ENCODE data around the gene RNF208. TPM values are rescaled to one million over a fixed set of nuclear protein-coding genes. Genes with fewer than 3 reads are reported as not detected.

Gene RNF208
- polyA plus RNA-seq, 1 of the 3 experiments (the other 2 are of a cell fraction) = 2.7 TPM

GRCh38 chr9:137172901-137173795 lies 48.9 kb downstream of the RNF208 start (continued):
- TF ChIP-seq MXI1 (IDR thresholded peaks at IDR 0.05; ENCODE audit: low read depth, low read length) (no peak), TEAD4 (IDR thresholded peaks at IDR 0.05; ENCODE audit: borderline replicate concordance, insufficient read depth) (no peak), CTCF (IDR thresholded peaks at IDR 0.05) (no peak), ZBTB33 (IDR thresholded peaks at IDR 0.05; ENCODE audit: borderline replicate concordance, low read depth) (no peak), USF1 (IDR thresholded peaks at IDR 0.05; ENCODE audit: borderline replicate concordance, low read depth) (no peak)

GRCh38 chr9:137171149-137171900 lies 50.7 kb downstream of the RNF208 start:
- WGBS (ENCODE audit: low lambda C conversion rate) = 84% methylated on average over 6 of the region's 22 CpGs
- POLR2A ChIA-PET = interaction anchor here (1.3 to 1.5 kb wide), 2 partner anchors 17 to 32 kb away, joined by 3 read pairs; partner anchors contain the start of genes ANAPC2, GRIN1 and SSNA1

More at GRCh38 chr9:137171149-137171900, 50.7 kb downstream of the RNF208 start:
- DNase-seq = no peak
- H3K9ac ChIP-seq = no peak overlapping the region
- CTCF ChIA-PET = interaction anchor here (0.8 to 5.0 kb wide), 6 partner anchors 13 to 124 kb away, joined by 3 to 24 read pairs (median 4); partner anchors contain the start of genes ANAPC2, GRIN1, RNF224 and SSNA1
- no peaks in the 10 kb centered on the region for H3F3A ChIP-seq (replicated peaks; ENCODE audit: insufficient read depth)
- H3K36me3 ChIP-seq (replicated peaks in 1 of 2; ENCODE audit: control insufficient read depth in 1 of 2, insufficient read depth in 2 of 2, low read length in 1 of 2) = no peaks in the 10 kb centered on the region
- no peaks in the 10 kb centered on the region for H3K9me2 ChIP-seq
- peaks cover 0 to 23% of the 10 kb centered on the region in 2 experiments; a peak in 1 of 4 replicates for H3K4me1 ChIP-seq (ENCODE audit: control insufficient read depth in 1 of 2, insufficient read depth in 2 of 2, low read depth in 1 of 2, low read length in 1 of 2)
- no peaks in the 10 kb centered on the region for H3K9me3 ChIP-seq
- peaks cover 33% of the 10 kb centered on the region for H3K27me3 ChIP-seq (ENCODE audit: insufficient read depth)
- H3K4me2 ChIP-seq = no peak overlapping the region
- H3K4me3 ChIP-seq (ENCODE audit: low read depth in 2 of 2, low read length in 1 of 2) = no peak overlapping the region
- TF ChIP-seq POLR2AphosphoS5 (IDR thresholded peaks at IDR 0.05; ENCODE audit: low read depth, low read length) = no peak
- no peak for TF ChIP-seq RCOR1 (IDR thresholded peaks at IDR 0.05; ENCODE audit: low read length)
- no peak for TF ChIP-seq USF2 (IDR thresholded peaks at IDR 0.05; ENCODE audit: borderline replicate concordance, low read depth, low read length)
- TF ChIP-seq JUND (IDR thresholded peaks at IDR 0.05) = no peak
- no peak for TF ChIP-seq MXI1 (IDR thresholded peaks at IDR 0.05; ENCODE audit: low read depth, low read length)
- TF ChIP-seq MEF2A (IDR thresholded peaks at IDR 0.05; ENCODE audit: borderline replicate concordance, low read depth) = no peak
- no peak for TF ChIP-seq RFX5 (IDR thresholded peaks at IDR 0.05; ENCODE audit: low read length)
- TF ChIP-seq FOSL2 (IDR thresholded peaks at IDR 0.05; ENCODE audit: borderline replicate concordance, low read depth) = no peak
- TF ChIP-seq GATA2 (CRISPR knock-in tag; IDR thresholded peaks at IDR 0.05) = no peak
- TF ChIP-seq CTCF (IDR thresholded peaks at IDR 0.05) = no peak
- TF ChIP-seq GABPA (IDR thresholded peaks at IDR 0.05; ENCODE audit: low read depth) = no peak
- no peak for TF ChIP-seq ELF1 (IDR thresholded peaks at IDR 0.05)
- no peaks in the 10 kb centered on the region for H4K20me1 ChIP-seq (ENCODE audit: insufficient read depth)
- no peak overlapping the region for H2AFZ ChIP-seq (ENCODE audit: low read depth)
- no peaks in the 10 kb centered on the region for H3K79me2 ChIP-seq (ENCODE audit: insufficient read depth)
- no peak overlapping the region for H3K27ac ChIP-seq (ENCODE audit: low read depth in 2 of 2, low read length in 1 of 2)

All from SK-N-SH (cell line).